Tibial artery (tissue), 4 donors: ENCODE data around the gene PTK7.
A peak's percentile ranks its signal among the peaks of the same experiment; 100 is the strongest.

Experiments
- DNase-seq, 2 donors: peaks; one replicate each; pipeline ENCODE4 v3.0.0-alpha.2; 2019
- H3K27ac ChIP-seq, 2 donors: fragments of 200-600 bp; sonication (generic) in 1 of 2; 1 replicate in 1 of 2; 2 replicates in 1 of 2; pipeline ENCODE4 v1.5.1; 2018 to 2019; ENCODE audit warnings: mild to moderate bottlenecking in 1 of 2
- H3K27me3 ChIP-seq, 2 donors: fragments of 200-600 bp; sonication (generic) in 1 of 2; one replicate each; pipeline versions ENCODE4 v1.5.1 to v1.6.0; 2016 to 2019
- H3K36me3 ChIP-seq, 3 donors: fragments of 200-600 bp; sonication (generic) in 2 of 3; one replicate each; pipeline ENCODE4 v1.5.1; 2016 to 2019; ENCODE audit warnings: mild to moderate bottlenecking in 2 of 3
- H3K4me1 ChIP-seq, 4 donors: fragments of 200-600 bp; sonication (generic) in 2 of 4; 1 replicate in 3 of 4; 2 replicates in 1 of 4; pipeline ENCODE4 v1.5.1; 2016 to 2019
- H3K4me3 ChIP-seq, 2 donors: fragments of 200-600 bp; sonication (generic) in 1 of 2; 1 replicate in 1 of 2; 2 replicates in 1 of 2; pipeline ENCODE4 v1.5.1; 2018 to 2019; ENCODE audit warnings: mild to moderate bottlenecking in 2 of 2
- H3K9me3 ChIP-seq, 3 donors: fragments of 200-600 bp; sonication (generic) in 1 of 3; one replicate each; pipeline ENCODE4 v1.5.1; 2016 to 2019
- intact Hi-C: fragments of 100-400 bp; cut with DNase I; formaldehyde crosslinking; loops from one replicate; pipeline ENCODE4 v1.15.0; 2023; ENCODE audit warnings: low total_unique reads
- TF ChIP-seq, protein P1 (sequence below), 2 experiments: fragments of 200-600 bp in 1 of 2; fragments of 450-650 bp in 1 of 2; IDR thresholded peaks; one replicate each; pipeline ENCODE4 v1.5.1; 2017 to 2019; ENCODE audit warnings: antibody characterized with exemption in 2 of 2, mild to moderate bottlenecking in 1 of 2, moderate library complexity in 1 of 2

Gene PTK7

DNA sequence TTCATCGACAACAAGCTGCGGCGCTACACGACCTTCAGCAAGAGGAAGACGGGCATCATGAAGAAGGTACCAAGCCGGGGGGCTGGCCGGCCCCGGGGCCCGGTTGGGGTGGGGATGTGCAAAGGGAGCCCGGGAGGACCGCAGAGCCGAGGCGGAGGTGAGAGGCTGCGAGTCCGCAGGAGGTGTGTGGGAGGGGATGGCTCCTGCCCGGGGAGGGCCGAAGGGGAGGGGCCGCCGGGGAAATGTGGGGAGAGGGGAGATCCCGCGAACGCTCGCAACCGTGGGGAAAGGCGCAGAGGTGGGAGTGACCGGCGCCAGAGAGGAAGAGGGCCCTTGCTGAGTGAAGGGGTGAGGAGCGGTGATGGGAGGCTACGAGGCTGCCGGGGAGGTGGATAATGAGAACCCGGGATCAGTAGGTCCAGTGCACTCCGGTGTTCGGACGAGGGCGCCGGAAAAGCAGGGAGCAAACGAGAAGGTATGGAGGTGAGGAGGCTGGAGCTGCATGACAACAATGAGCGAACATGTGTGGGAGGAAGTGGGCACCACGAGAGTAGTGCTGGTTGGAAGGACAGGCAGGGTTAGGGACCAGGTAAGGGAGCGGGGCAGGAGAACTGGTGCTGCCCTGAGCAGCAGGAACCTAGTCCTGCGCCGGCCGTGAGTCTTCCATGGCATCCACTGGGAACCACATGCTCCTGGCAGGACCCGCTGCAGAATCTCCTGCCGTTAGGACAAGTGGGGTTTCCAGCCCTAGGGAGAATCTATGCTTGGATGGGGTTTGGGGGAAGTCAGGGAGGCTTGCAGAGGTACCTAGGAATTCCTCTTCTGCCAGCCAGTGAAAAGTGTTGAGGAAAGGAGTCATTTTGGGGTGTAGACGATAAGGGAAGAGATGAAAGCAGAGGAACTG, 96.2 kb downstream of the PTK7 start:
- H3K4me1 ChIP-seq: peaks cover 0 to 41% (median 32%) of the 10 kb centered on the region in 4 donors
- H3K9me3 ChIP-seq: no peaks in the 10 kb centered on the region
- peaks cover 15 to 22% (median 20%) of the 10 kb centered on the region in 3 donors for H3K36me3 ChIP-seq
- intact Hi-C loops: no loop called here
- peak; percentile 46 to 79 for DNase-seq
- TF ChIP-seq, protein P1, sequence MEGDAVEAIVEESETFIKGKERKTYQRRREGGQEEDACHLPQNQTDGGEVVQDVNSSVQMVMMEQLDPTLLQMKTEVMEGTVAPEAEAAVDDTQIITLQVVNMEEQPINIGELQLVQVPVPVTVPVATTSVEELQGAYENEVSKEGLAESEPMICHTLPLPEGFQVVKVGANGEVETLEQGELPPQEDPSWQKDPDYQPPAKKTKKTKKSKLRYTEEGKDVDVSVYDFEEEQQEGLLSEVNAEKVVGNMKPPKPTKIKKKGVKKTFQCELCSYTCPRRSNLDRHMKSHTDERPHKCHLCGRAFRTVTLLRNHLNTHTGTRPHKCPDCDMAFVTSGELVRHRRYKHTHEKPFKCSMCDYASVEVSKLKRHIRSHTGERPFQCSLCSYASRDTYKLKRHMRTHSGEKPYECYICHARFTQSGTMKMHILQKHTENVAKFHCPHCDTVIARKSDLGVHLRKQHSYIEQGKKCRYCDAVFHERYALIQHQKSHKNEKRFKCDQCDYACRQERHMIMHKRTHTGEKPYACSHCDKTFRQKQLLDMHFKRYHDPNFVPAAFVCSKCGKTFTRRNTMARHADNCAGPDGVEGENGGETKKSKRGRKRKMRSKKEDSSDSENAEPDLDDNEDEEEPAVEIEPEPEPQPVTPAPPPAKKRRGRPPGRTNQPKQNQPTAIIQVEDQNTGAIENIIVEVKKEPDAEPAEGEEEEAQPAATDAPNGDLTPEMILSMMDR (IDR thresholded peaks at IDR 0.05): no peak
- H3K27ac ChIP-seq: peak overlapping the region; percentile 92 to 96
- H3K4me3 ChIP-seq: peak overlapping the region; percentile 80 to 82
- no peaks in the 10 kb centered on the region for H3K27me3 ChIP-seq

DNA sequence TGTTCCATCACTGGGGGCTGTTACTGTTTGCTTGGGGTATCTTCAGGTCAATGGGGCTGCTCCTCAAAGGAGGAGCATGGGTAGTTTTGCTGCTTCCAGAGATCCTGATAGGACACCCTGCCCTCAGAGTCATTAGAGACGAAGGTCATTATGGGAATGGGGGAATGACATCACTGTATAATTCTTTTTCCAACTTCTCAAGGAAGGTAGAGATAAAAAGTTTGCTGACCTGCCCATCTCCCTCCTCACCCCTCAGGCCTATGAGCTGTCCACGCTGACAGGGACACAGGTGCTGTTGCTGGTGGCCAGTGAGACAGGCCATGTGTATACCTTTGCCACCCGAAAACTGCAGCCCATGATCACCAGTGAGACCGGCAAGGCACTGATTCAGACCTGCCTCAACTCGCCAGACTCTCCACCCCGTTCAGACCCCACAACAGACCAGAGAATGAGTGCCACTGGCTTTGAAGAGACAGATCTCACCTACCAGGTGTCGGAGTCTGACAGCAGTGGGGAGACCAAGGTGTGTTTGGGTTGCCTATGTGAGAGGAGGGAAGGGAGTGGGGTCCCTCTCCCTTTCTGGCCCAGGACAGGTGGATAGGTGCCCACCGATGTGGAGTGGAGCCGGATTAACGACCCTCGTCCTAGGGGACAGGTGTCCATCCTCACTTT, 97.6 kb downstream of the PTK7 start:
- H3K36me3 ChIP-seq: peaks cover 26 to 35% (median 34%) of the 10 kb centered on the region in 3 donors
- no peaks in the 10 kb centered on the region for H3K9me3 ChIP-seq
- H3K4me1 ChIP-seq: peaks cover 0 to 41% (median 32%) of the 10 kb centered on the region in 4 donors
- TF ChIP-seq, protein P1 (IDR thresholded peaks at IDR 0.05): no peak
- DNase-seq: no peak
- H3K27me3 ChIP-seq: no peaks in the 10 kb centered on the region
- H3K27ac ChIP-seq: peak overlapping the region; percentile 92 to 96
- H3K4me3 ChIP-seq: peak overlapping the region; percentile 80 to 82
- intact Hi-C loops: no loop called here

DNA sequence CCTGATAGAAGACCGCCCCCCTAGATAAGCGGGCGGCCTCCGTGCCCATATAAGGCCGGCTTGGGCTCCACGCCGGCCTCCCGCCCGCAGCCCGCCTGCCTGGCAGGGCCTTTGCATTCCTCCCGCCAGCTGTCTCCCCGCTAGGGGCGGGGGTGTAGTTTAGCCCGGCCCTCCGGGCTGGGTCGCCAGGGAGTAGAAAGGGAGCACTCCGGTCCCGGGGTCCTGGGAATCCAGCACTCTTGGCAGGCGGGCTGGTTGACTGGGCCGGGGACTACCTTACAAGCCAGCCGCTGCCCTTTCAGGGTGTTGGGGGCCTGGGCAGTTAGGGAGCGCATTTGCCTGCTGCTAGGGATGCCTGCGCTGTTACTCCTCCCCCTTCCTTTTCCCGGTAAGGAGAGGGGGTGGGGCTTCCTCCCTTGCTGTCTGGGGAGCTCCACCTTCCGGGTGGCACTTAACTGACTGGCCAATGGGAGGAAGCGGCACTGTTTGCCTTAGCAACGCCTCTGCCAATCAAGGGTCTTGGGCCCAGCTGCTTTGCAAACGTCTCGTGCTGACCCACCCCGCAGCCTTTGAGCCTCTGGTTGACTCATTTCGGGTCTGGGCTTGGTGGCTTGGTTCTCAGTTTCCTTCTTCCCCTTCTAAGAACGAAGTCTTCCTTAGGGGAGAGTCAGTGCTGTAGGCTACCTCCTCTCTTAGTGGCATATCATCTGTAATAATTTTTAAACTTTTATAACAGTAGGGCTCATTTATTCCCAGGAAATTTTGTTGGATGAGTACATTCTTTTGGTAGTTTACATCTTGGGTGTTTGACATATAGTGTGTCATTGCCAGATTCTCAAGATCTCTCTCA, 98.4 kb downstream of the PTK7 start:
- intact Hi-C loops: no loop called here
- Histone ChIP-seq H3K27me3 (no peaks in the 10 kb centered on the region), H3K4me1 (peaks cover 0 to 41% (median 32%) of the 10 kb centered on the region in 4 donors), H3K9me3 (no peaks in the 10 kb centered on the region), H3K4me3 (peak overlapping the region; percentile 80 to 82), H3K36me3 (peaks cover 34 to 42% (median 41%) of the 10 kb centered on the region in 3 donors), H3K27ac (peak overlapping the region; percentile 92 to 96)
- TF ChIP-seq, protein P1 (IDR thresholded peaks at IDR 0.05): peak in 1 of 2 experiments; percentile 23
- DNase-seq: peak; percentile 99

DNA sequence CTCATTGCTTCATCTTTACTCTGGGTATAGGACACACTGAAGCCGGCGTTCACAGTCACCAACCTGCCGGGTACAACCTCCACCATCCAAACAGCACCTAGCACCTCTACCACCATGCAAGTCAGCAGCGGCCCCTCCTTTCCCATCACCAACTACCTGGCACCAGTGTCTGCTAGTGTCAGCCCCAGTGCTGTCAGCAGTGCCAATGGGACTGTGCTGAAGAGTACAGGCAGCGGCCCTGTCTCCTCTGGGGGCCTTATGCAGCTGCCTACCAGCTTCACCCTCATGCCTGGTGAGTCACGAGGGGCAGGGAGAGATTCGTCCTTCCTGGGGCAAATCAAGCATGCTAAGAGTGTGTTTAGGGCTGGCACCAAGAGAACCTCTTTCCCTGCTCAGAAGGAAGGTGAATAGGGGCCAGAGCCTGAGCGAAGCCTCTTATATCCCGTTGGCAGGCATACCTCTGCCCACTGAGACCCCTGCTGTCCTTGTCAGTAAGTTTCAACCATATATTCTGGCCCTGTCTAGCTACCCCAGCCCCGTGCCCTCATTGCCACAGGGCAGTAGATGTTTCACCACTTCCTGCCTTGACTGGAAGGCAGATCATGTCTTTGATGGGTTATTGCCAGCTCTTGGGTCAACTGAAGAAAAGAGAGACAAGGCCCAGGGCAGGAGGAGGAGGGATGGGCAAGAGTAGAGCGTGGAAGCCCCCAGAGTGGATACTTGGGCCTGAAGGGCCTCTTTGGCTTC, 99.7 kb downstream of the PTK7 start:
- H3K4me3 ChIP-seq: no peak overlapping the region
- no peaks in the 10 kb centered on the region for H3K27me3 ChIP-seq
- H3K36me3 ChIP-seq: peaks cover 35 to 55% (median 54%) of the 10 kb centered on the region in 3 donors
- H3K4me1 ChIP-seq: peaks cover 0 to 35% (median 29%) of the 10 kb centered on the region in 4 donors
- DNase-seq: no peak
- H3K27ac ChIP-seq: peak overlapping the region; percentile 92 to 96
- intact Hi-C loops: no loop called here
- no peaks in the 10 kb centered on the region for H3K9me3 ChIP-seq
- TF ChIP-seq, protein P1 (IDR thresholded peaks at IDR 0.05): no peak
